HG03575 (cell line): ENCODE measurements around the gene CTIF.

Experiments used
- ATAC-seq: cut with Tn5 transposase; IDR thresholded peaks from one replicate; pipeline ENCODE4 v1.9.1; 2021; ENCODE audit not compliant: unreplicated experiment, insufficient number of reproducible peaks, low FRiP score; ENCODE audit errors: extremely low read depth

CTIF gene

GRCh38 chr18:48629730-48630324 lies 91.0 kb downstream of the CTIF start:
- ATAC-seq: no peak

- no peak for ATAC-seq
Measured at GRCh38 chr18:48631851-48632250, 93.0 kb downstream of the CTIF start.

- ATAC-seq: no peak
Measured at GRCh38 chr18:48632676-48633257, 93.9 kb downstream of the CTIF start.

- no peak for ATAC-seq
Measured at GRCh38 chr18:48634491-48634890, 95.7 kb downstream of the CTIF start.

GRCh38 chr18:48634975-48635374 lies 96.1 kb downstream of the CTIF start:
- ATAC-seq: no peak

- no peak for ATAC-seq
Measured at GRCh38 chr18:48635806-48636205, 97.0 kb downstream of the CTIF start.

- ATAC-seq: no peak
Measured at GRCh38 chr18:48636436-48636835, 97.6 kb downstream of the CTIF start.

GRCh38 chr18:48637081-48637990 lies 98.5 kb downstream of the CTIF start:
- no peak for ATAC-seq

GRCh38 chr18:48638451-48638850 lies 99.6 kb downstream of the CTIF start:
- no peak for ATAC-seq

- ATAC-seq: no peak
Measured at GRCh38 chr18:48638896-48639771, 100.3 kb downstream of the CTIF start.

- no peak for ATAC-seq
Measured at GRCh38 chr18:48639772-48640432, 101.1 kb downstream of the CTIF start.

GRCh38 chr18:48640566-48641270 lies 101.9 kb downstream of the CTIF start:
- no peak for ATAC-seq

GRCh38 chr18:48641981-48642380 lies 103.2 kb downstream of the CTIF start:
- no peak for ATAC-seq

GRCh38 chr18:48642503-48642902 lies 103.7 kb downstream of the CTIF start:
- ATAC-seq: no peak

- ATAC-seq: no peak
Measured at GRCh38 chr18:48643262-48643661, 104.4 kb downstream of the CTIF start.

- no peak for ATAC-seq
Measured at GRCh38 chr18:48644029-48644428, 105.2 kb downstream of the CTIF start.

GRCh38 chr18:48645427-48646002 lies 106.7 kb downstream of the CTIF start:
- ATAC-seq: no peak

- no peak for ATAC-seq
Measured at GRCh38 chr18:48646976-48647375, 108.1 kb downstream of the CTIF start.
